Pons (tissue), 1 donor: ENCODE data around the gene FOXJ3.

Experiments used
- DNase-seq: peaks from one replicate; pipeline ENCODE4 v3.0.0-alpha.2; 2016; ENCODE audit warnings: low spot score

FOXJ3 gene

DNA sequence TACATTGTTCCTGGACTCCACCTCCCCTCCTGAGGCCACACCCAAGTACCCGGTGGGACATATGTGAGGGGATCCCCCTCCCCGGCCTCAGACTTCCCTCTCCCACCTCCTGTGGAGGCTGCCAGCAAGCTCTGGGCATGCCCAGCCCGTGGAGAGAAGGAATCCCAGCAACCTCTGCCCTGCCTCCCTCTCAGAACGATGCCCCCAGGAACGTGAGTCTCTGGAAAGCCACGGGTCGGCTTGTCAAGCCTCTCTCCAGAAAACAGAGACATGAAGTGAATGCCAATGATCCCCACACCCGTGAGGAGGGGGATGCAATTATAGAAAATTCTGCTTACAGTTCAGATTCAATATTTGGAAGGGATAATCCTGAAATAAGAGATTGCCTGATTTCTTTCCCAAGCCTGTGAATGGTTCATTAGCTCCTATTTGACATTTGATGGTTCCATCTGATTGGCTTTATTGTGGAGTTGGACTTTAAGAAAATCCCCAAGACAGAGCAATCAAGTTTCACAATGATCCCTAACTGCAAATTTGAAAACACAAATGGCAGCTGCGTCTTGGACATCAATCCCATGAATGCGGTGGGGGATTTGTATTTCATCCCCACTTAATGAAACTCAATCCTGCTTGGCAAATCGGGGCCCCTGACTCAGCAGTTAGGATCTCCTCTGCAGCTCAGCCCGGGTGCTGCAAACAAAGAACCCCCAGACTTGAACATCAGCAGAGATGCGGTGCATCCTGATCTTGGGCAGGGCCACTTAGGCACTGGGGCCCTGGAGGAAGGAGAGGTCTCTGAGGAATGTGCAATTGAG lies 190.9 kb downstream of the FOXJ3 start:
- DNase-seq = no peak

DNA sequence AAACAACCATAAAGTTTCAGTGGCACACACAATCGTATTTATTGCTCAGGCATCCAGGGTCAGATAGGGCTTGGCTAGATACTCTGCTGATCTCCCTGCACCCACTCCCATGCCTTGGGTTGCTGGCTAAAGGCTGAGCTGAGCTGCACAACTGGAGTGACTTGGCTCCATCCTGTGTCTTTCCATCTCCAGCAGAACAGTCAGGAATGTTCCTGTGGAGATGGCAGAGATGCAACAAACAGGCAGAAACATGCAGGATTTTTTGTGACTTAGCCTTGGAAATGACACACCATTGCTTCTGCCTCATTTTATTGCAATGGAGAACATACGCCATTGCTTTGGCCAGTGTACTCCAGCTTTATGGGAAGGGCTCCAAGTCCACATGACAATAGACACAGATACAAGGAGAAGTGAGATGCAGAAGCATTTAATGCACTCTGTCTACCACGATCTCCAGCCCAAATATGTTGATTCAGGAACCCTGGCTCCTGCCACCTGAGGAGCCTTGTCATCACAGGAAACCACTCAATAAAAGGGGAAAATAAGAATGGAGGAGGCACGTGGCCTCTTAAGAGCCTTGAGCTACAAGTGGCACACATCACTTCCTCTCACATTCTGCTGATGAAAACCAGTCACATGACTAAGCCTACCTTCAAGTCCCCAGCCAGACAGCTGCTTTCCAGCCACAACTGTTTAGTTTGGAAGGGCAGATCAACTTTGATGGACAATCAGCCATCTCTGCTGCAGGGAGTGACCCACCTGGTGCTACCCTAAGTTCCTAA lies 191.9 kb downstream of the FOXJ3 start:
- DNase-seq = no peak

DNA sequence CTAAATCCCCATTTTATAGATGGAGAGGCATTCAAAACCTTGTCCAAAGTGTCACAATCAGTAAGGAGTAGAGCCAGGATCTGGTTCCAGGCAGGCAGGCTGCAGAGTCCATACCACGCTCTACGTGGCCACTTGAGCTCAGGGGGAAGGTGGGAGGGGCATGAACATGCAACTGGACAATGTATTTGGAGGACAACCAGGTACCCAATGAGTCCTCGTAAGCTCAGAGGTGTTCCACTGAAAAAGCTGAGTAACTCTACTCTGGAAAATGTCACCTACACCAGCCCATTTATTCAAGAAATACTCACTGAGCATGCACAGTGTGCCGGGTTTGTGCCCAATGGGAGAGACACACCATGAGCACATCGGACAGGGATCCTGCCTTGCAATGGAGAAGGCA lies 193.1 kb downstream of the FOXJ3 start:
- no peak for DNase-seq

DNA sequence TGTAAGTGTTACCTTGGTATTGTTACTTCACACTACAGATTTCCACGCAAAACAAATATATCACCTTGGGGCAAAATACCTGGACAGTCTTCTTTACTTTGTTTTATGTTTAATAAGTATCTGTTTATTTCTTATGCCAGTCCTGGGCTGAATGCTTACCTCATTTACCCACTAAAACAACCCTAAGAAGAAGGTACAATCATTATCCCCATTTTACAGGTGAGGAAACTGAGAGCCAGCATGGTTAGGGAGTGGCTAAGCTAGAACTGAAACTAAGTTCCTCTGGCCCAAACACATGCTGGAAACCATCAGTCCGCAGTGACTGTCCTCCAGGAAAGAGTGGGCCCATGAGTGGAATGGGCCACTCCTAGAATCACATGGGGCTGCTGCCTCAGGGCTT lies 194.8 kb downstream of the FOXJ3 start:
- no peak for DNase-seq

DNA sequence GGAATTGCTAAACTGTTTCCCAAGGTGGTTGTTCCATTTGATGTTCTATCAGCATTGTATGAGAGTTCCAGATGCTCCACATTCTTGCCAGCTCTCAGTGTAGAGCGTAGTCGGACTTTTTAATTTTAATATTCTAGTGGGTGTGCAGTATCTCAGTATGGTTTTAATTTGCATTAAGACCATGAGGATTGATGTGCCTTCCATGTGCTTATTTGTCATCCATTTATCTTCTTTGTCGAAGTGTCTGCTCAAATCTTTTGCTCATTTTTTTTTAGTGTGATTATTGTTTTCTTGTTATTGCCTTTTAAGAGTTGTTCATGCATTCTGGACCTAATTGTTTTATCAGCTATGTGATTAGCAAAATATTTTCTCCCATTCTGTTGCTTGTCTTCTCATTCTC lies 195.6 kb downstream of the FOXJ3 start:
- DNase-seq = no peak

DNA sequence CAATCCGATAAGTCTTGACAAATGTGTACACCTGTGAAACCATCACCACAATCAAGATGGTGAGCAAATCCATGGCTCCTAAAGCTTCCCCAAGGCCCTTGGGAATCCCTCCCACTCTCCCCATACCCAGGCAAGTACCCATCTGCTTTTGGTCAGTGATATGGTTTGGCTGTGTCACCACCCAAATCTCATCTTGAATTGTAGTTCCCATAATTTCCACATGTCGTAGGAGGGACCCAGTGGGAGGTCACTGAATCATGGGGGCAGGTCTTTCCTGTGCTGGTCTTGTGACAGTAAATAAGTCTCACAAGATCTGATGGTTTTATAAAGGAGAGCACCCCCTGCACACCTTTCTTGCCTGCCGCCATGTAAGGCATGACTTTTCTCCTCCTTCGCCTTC lies 196.4 kb downstream of the FOXJ3 start:
- DNase-seq = no peak

DNA sequence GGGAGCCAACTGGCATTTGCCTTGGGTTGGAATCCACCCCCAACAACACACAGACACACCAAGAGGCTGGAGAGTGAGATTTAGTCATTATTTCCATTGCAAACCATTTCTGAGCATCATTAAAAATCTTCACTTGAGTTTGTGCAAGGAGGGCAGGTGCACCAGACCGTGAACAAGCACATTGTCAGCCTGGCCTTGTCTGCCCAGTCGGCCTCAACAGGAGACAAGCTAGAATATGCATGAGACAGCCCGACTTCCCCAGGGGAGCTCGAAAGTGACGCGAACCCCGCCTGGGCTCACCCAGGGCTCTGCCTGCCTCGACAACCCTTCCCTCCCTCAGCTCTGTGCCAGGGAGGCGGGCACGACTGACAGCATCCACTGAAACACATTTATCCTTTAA lies 197.3 kb downstream of the FOXJ3 start:
- no peak for DNase-seq

DNA sequence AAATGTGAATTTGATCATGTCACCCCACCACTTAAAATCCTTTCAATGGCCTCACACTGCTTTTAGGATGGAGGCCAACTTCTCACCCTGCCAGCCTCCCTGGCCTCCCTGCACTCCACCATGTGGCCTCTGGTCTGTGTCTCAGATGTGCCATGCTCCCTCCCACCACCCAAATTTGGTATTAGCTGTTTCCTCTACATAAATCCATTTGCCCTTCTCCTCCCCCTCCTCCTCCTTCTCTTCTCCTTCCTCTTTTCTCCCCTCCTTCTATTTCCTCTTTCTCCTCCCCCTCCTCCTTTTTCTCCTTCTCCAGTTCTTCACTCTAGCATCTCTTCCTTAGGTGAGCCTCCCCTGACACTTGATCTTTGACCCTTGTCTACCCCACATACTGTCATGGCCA lies 198.6 kb downstream of the FOXJ3 start:
- DNase-seq = no peak

DNA sequence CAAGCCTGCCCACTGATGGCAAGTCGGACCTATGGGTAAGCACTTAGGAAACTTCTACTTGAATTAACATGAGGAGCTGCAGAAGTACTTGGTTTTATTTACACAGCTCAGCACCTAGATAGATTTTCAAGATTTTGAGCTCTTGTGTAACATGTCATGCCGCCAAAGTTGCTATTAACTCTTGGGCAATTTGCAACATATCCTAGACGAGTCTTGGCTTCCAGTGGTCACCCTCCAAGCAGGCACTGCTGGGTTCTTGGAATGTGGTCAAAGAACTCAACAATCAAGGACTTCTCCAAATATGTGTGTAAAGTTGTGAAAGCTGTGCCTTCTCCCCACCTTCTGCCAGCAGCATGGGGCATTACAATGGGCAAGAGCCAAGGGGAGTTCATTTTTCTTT lies 199.6 kb downstream of the FOXJ3 start:
- no peak for DNase-seq

DNA sequence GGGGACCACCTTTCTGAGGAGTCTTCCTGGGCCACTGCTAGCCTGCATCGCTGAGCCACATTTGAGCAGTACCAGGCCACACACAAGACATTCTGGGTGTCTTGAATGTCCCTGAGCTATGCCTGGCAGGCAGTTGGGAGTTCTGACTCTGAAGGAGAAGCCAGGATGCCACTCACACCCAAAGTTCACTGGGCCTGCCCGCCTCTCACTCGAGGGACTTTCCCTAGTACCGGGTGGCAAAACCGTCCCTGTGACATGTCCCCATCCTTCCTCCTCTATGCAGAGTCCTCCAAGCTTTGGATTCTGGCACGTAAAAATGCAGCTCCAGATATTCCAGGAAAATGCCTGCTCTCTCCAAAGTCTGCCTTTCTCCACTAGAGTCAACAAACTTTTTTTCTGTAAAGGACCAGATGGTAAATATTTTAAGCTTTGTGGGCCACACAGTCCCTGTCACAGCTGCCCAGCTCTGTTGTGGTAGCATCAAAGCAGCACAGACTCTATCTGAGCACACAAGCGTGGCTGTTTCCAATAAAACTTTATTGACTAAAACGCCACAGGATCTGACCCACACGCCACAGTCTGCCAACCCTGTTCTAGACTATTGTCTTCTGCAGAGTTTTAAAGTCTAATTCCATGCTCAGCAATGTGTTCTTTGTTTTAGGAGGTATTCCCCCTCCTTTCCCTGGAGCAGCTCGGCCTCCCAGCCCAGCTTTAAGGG lies 201.1 kb downstream of the FOXJ3 start:
- DNase-seq = no peak

DNA sequence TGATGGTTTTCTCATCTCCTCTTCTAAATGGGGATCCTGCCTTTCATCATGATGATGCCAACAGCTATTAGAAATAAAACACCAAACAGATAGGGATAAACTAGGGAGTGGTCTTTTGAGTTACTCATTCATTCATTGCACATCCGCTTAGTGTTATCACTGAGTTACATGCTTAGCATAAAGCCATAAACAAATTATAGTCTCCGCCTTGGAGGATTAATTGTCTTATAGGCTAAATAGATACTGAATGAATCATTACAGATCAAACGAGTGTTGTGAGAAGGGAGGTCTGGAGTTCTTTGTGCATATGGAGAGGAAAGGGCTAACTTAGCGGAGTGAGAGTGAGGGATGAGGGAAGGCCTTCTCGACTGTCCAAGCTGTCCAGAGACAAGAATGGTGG lies 201.6 kb downstream of the FOXJ3 start:
- no peak for DNase-seq

DNA sequence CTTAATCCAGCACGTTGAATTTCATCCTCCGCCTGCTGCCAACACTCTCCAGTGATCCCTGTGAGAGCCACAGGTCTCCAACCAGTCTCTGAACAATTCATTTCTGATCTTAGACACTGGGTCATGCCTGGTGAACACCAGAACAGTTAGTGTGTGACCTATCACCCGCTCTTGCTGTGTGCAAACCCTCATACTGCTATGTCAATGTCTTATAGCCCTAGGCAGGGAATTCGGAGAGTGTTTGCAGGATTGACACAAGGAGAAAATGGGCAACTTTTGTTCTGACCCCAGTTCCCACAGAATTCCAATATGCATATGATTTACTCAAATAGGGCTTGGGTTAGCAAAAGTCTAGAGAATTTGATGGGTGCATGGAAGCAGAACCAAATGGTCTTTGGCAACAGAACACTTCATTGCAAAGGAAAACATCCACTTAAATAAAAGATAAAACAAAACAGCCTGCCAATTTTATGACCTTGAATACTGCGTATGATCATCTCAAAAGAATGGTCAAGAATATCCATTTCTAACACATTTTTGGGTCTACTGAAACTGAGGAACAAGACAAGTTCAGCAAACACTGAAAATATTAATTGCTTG lies 204.9 kb downstream of the FOXJ3 start:
- no peak for DNase-seq

DNA sequence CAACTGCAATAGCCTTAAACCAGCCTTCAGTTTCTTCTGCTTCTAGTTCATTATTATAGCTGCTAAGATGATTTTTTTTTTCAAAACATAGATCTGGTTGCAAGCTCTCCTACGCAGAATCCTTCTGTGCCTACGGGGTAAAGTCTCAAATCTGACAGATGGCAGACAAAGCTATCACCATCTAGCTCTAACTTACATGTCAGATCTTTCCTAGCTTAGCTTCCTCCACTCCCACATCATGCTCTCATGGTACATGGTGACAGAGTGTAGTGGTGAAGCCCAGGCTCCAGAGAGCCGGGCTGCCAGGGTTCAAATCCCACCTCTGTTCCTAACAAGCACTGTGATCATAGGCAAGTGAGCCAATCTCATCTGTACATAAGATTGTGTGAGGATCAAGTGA lies 206.1 kb downstream of the FOXJ3 start:
- no peak for DNase-seq

DNA sequence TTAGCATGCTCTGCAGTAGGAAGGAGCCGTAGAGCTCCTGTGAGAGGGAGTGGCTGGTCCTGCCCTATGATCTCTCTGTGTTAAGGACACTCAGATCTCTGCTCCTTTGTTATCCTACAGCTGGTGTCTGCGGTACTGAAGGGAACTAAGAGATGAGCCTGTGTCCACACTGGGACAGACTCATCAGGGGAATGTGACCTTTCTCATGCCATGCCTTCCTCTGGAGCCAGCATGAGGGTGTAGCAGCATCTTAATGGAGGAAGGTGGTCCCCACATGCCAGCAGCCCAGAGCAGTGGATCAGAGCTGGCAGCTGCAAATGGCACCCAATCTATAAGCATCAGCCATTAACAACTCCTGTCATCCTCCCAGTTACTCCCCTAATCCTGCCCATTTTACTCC lies 206.5 kb downstream of the FOXJ3 start:
- no peak for DNase-seq

DNA sequence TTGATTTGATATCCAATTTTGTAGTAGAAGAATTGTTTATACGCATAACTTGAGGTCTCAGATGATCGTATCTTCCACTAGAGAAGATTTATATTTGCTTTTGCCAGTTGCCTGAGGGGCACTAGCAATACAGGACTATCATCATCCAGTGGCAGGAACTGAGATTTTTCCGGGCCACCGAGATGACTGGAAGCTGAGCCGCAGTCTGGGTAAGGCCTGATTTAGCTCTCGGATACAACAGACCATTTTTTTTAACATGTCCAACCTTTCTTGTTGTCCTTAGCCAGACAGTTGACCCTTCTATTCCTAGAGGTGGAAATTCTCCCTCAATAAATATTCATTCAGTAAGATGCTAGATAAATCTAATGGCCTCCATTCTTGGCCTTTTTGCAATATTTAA lies 207.3 kb downstream of the FOXJ3 start:
- DNase-seq = no peak
